Measurements from ENCODE around the gene LGMN. TPM values are rescaled to one million over a fixed set of nuclear protein-coding genes. Genes with fewer than 3 reads are reported as not detected.

Gene LGMN
- total and polyA plus RNA-seq, 2 of the 13 experiments (the other 11 are each of a cell fraction or from before 2014, with no cell fraction given) = 28.9 to 76.4 TPM

GRCh38 chr14:92793709-92794546 lies 45.5 kb upstream of the LGMN start, which contains the start of gene GOLGA5 (continued):
- TF ChIP-seq BCL3 (CRISPR knock-in tag; IDR thresholded peaks at IDR 0.05) (peak; percentile 91), DMTF1 (CRISPR knock-in tag; IDR thresholded peaks at IDR 0.05) (no peak), DMAP1 (CRISPR knock-in tag; IDR thresholded peaks at IDR 0.05) (peak; percentile 94), ZMYM3 (CRISPR knock-in tag; IDR thresholded peaks at IDR 0.05) (no peak; the same call in 1 of the 2 replicates), FOXA3 (CRISPR knock-in tag; IDR thresholded peaks at IDR 0.05) (peak; percentile 53; the same call in 1 of the 2 replicates), SUZ12 (IDR thresholded peaks at IDR 0.05; ENCODE audit: low read depth, low read length) (no peak), ZNF230 (CRISPR knock-in tag; IDR thresholded peaks at IDR 0.05) (no peak; the same call in 1 of the 2 replicates), KDM4B (CRISPR knock-in tag; IDR thresholded peaks at IDR 0.05) (0 out of 2 replicates have a peak, but pooled peaks have one; percentile 48), REPIN1 (CRISPR knock-in tag; IDR thresholded peaks at IDR 0.05; ENCODE audit: borderline replicate concordance, low read depth) (peak; percentile 95), NFE2L1 (CRISPR knock-in tag; IDR thresholded peaks at IDR 0.05; ENCODE audit: borderline replicate concordance) (no peak), ETV5 (CRISPR knock-in tag; IDR thresholded peaks at IDR 0.05; ENCODE audit: borderline replicate concordance) (peak; percentile 90), FOXO4 (CRISPR knock-in tag; conservative IDR thresholded peaks at IDR 0.05) (no peak), TCF12 (IDR thresholded peaks at IDR 0.05) (no peak), TCF12 (CRISPR knock-in tag; IDR thresholded peaks at IDR 0.05) (peak; percentile 29; the same call in 1 of the 2 replicates), ZNF670 (CRISPR knock-in tag; IDR thresholded peaks at IDR 0.05; ENCODE audit: borderline replicate concordance) (0 out of 2 replicates have a peak, but pooled peaks have one; percentile 45), ZNF775 (CRISPR knock-in tag; IDR thresholded peaks at IDR 0.05; ENCODE audit: borderline replicate concordance) (no peak), SP2 (CRISPR knock-in tag; IDR thresholded peaks at IDR 0.05) (no peak; the same call in 1 of the 2 replicates), TAF15 (IDR thresholded peaks at IDR 0.05; ENCODE audit: low read depth, low read length, poor library complexity, severe bottlenecking) (no peak), ZNF737 (CRISPR knock-in tag; IDR thresholded peaks at IDR 0.05; ENCODE audit: borderline replicate concordance) (no peak), ZNF101 (CRISPR knock-in tag; IDR thresholded peaks at IDR 0.05; ENCODE audit: borderline replicate concordance, low read depth) (0 out of 2 replicates have a peak, but pooled peaks have one; percentile 8), RARA (CRISPR knock-in tag; IDR thresholded peaks at IDR 0.05) (peak; percentile 7; the same call in 1 of the 2 replicates), KDM2A (CRISPR knock-in tag; IDR thresholded peaks at IDR 0.05; ENCODE audit: borderline replicate concordance, low read depth) (peak; percentile 88; the same call in 1 of the 2 replicates), KLF6 (CRISPR knock-in tag; IDR thresholded peaks at IDR 0.05) (peak; percentile 75; the same call in 1 of the 2 replicates), ZBTB38 (CRISPR knock-in tag; IDR thresholded peaks at IDR 0.05) (peak; percentile 58; the same call in 1 of the 2 replicates), CREB1 (IDR thresholded peaks at IDR 0.05) (peak; percentile 95), CREB1 (CRISPR knock-in tag; IDR thresholded peaks at IDR 0.05) (peak; percentile 67; the same call in 1 of the 2 replicates)
